ENCODE measurements around the gene HTR7. TPM values are rescaled to one million over a fixed set of nuclear protein-coding genes. Genes with fewer than 3 reads are reported as not detected.
"Not testable (repeated sequence)": the region's sequence is repeated elsewhere in the genome, so short reads cannot be mapped to it uniquely, and the experiment has no call there.

Gene HTR7
- total RNA-seq, 1 donor = 9.8 TPM

- Histone ChIP-seq H3K4me2 (ENCODE audit: insufficient read depth, low read length) (no peak overlapping the region), H4K20me1 (ENCODE audit: insufficient read depth, low read length) (no peaks in the 10 kb centered on the region), H3K79me2 (ENCODE audit: insufficient read depth, low read length) (peaks cover 3% of the 10 kb centered on the region), H3K4me3 (ENCODE audit: insufficient read depth, low read length) (no peak overlapping the region), H2AFZ (ENCODE audit: low read length) (no peak overlapping the region), H3K36me3 (ENCODE audit: insufficient read depth, low read length) (no peaks in the 10 kb centered on the region), H3K27ac (ENCODE audit: low read depth, low read length) (no peak overlapping the region), H3K27me3 (ENCODE audit: insufficient read depth, low read length) (no peaks in the 10 kb centered on the region), H3K4me1 (ENCODE audit: insufficient read depth, low read length) (no peaks in the 10 kb centered on the region), H3K9me3 (ENCODE audit: low read depth, low read length) (no peaks in the 10 kb centered on the region)
- TF ChIP-seq, protein P1, sequence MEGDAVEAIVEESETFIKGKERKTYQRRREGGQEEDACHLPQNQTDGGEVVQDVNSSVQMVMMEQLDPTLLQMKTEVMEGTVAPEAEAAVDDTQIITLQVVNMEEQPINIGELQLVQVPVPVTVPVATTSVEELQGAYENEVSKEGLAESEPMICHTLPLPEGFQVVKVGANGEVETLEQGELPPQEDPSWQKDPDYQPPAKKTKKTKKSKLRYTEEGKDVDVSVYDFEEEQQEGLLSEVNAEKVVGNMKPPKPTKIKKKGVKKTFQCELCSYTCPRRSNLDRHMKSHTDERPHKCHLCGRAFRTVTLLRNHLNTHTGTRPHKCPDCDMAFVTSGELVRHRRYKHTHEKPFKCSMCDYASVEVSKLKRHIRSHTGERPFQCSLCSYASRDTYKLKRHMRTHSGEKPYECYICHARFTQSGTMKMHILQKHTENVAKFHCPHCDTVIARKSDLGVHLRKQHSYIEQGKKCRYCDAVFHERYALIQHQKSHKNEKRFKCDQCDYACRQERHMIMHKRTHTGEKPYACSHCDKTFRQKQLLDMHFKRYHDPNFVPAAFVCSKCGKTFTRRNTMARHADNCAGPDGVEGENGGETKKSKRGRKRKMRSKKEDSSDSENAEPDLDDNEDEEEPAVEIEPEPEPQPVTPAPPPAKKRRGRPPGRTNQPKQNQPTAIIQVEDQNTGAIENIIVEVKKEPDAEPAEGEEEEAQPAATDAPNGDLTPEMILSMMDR (IDR thresholded peaks at IDR 0.05; ENCODE audit: extremely low read depth, low read depth, low read length) = no peak
- DNase-seq (ENCODE audit: insufficient read length, low spot score, missing footprints) = no peak
Observed at GRCh38 chr10:90832111-90832510, 25.7 kb downstream of the HTR7 start.

DNA sequence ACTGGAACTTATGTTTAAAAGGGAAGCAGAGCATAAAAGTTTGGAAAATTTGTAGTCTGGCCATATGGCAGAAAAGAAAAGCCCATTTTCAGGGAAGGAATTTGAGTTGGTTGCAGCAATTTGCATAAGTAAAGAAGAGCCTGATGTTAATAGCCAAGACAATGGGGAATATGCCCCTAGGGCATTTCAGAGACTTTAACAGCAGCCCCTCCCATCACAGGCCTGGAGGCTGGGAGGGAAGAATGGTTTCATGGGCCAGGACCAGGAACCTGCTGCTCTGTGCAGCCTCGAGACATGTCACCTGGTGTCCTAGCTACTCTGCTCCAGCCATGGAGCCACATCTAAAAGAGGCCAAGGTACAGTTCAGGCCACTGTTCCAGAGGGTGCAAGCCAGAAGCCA lies 35.3 kb downstream of the HTR7 start:
- H3K79me2 ChIP-seq (ENCODE audit: insufficient read depth, low read length) = peaks cover 2% of the 10 kb centered on the region
- H3K4me3 ChIP-seq (ENCODE audit: insufficient read depth, low read length) = no peak overlapping the region

GRCh38 chr10:90821864-90822263 lies 36.0 kb downstream of the HTR7 start:
- not testable (repeated sequence) for H3K79me2 ChIP-seq (ENCODE audit: insufficient read depth, low read length); H3K27me3 ChIP-seq (ENCODE audit: insufficient read depth, low read length); H3K27ac ChIP-seq (ENCODE audit: low read depth, low read length); H2AFZ ChIP-seq (ENCODE audit: low read length); DNase-seq (ENCODE audit: insufficient read length, low spot score, missing footprints); H3K36me3 ChIP-seq (ENCODE audit: insufficient read depth, low read length); H3K4me1 ChIP-seq (ENCODE audit: insufficient read depth, low read length); H4K20me1 ChIP-seq (ENCODE audit: insufficient read depth, low read length); H3K9me3 ChIP-seq (ENCODE audit: low read depth, low read length); H3K4me3 ChIP-seq (ENCODE audit: insufficient read depth, low read length); H3K4me2 ChIP-seq (ENCODE audit: insufficient read depth, low read length)

More for the DNA sequence above, 35.3 kb downstream of the HTR7 start:
- no peak for DNase-seq (ENCODE audit: insufficient read length, low spot score, missing footprints)
- TF ChIP-seq, protein P1 (IDR thresholded peaks at IDR 0.05; ENCODE audit: extremely low read depth, low read depth, low read length) = no peak
- no peaks in the 10 kb centered on the region for H3K27me3 ChIP-seq (ENCODE audit: insufficient read depth, low read length)
- H3K4me2 ChIP-seq (ENCODE audit: insufficient read depth, low read length) = no peak overlapping the region
- no peaks in the 10 kb centered on the region for H3K9me3 ChIP-seq (ENCODE audit: low read depth, low read length)
- H3K4me1 ChIP-seq (ENCODE audit: insufficient read depth, low read length) = peaks cover 4% of the 10 kb centered on the region
- H3K27ac ChIP-seq (ENCODE audit: low read depth, low read length) = no peak overlapping the region
- H4K20me1 ChIP-seq (ENCODE audit: insufficient read depth, low read length) = no peaks in the 10 kb centered on the region
- H2AFZ ChIP-seq (ENCODE audit: low read length) = no peak overlapping the region
- H3K36me3 ChIP-seq (ENCODE audit: insufficient read depth, low read length) = no peaks in the 10 kb centered on the region

DNA sequence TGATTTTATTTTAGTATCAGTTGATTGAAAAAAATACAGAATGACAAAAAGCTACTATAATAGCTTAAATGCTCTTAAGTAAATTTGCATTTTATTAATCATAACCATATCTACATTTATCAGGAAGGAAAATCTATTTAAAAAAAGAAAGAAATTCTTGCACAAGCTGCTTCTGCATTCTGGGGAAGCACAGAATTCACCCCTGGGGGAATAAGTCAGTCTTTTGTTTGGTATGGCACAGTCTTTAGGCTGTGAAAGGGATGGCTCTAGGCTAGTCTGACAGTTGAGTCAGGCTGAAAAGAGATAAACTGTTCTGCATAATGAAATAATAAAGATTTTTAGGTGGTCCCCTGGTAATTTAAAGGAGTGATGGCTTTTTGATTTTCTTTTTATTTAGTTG lies 37.9 kb downstream of the HTR7 start:
- Histone ChIP-seq H3K79me2 (ENCODE audit: insufficient read depth, low read length) (no peaks in the 10 kb centered on the region), H3K4me2 (ENCODE audit: insufficient read depth, low read length) (peak overlapping the region; percentile 36), H3K9me3 (ENCODE audit: low read depth, low read length) (no peaks in the 10 kb centered on the region), H4K20me1 (ENCODE audit: insufficient read depth, low read length) (no peaks in the 10 kb centered on the region), H3K27me3 (ENCODE audit: insufficient read depth, low read length) (no peaks in the 10 kb centered on the region), H3K4me1 (ENCODE audit: insufficient read depth, low read length) (peaks cover 4% of the 10 kb centered on the region), H3K4me3 (ENCODE audit: insufficient read depth, low read length) (no peak overlapping the region), H3K36me3 (ENCODE audit: insufficient read depth, low read length) (no peaks in the 10 kb centered on the region), H2AFZ (ENCODE audit: low read length) (no peak overlapping the region), H3K27ac (ENCODE audit: low read depth, low read length) (no peak overlapping the region)
- TF ChIP-seq, protein P1 (IDR thresholded peaks at IDR 0.05; ENCODE audit: extremely low read depth, low read depth, low read length) = no peak
- DNase-seq (ENCODE audit: insufficient read length, low spot score, missing footprints) = peak; percentile 14
